Breast epithelium (tissue), 4 donors: ENCODE results near the gene CNTNAP2. TPM values are rescaled to one million over a fixed set of nuclear protein-coding genes. Genes with fewer than 3 reads are reported as not detected.
"Not testable (repeated sequence)": the region's sequence is repeated elsewhere in the genome, so short reads cannot be mapped to it uniquely, and the experiment has no call there.

ENCODE experiments used
- DNase-seq, 2 donors: peaks; one replicate each; pipeline ENCODE4 v3.0.0-alpha.2; 2019; ENCODE audit warnings: low spot score in 2 of 2
- H3K27ac ChIP-seq, 2 donors: fragments of 200-600 bp; sonication (generic) in 1 of 2; one replicate each; pipeline ENCODE4 v1.5.1; 2016 to 2019; ENCODE audit warnings: mild to moderate bottlenecking in 1 of 2
- H3K27me3 ChIP-seq, 2 donors: fragments of 200-600 bp; sonication (generic) in 1 of 2; one replicate each; pipeline versions ENCODE4 v1.5.1 to v1.6.0; 2017 to 2019; ENCODE audit warnings: control low read depth in 1 of 2, mild to moderate bottlenecking in 1 of 2
- H3K36me3 ChIP-seq: fragments of 200-600 bp; one replicate; pipeline ENCODE4 v1.5.1; 2019
- H3K4me1 ChIP-seq, 2 donors: fragments of 200-600 bp; sonication (generic); one replicate each; pipeline ENCODE4 v1.5.1; 2016 to 2019; ENCODE audit warnings: control low read depth in 1 of 2
- H3K4me3 ChIP-seq, 3 donors: fragments of 200-600 bp; sonication (generic); 1 replicate in 2 of 3; 2 replicates in 1 of 3; pipeline ENCODE4 v1.5.1; 2016 to 2019; ENCODE audit warnings: mild to moderate bottlenecking in 3 of 3, moderate library complexity in 2 of 3
- H3K9me3 ChIP-seq, 2 donors: fragments of 200-600 bp; sonication (generic) in 1 of 2; one replicate each; pipeline ENCODE4 v1.5.1; 2016 to 2019; ENCODE audit warnings: control low read depth in 1 of 2
- CTCF ChIP-seq, 3 donors: fragments of 450-650 bp; IDR thresholded peaks; one replicate each; pipeline ENCODE4 v1.5.1; 2016 to 2017; ENCODE audit warnings: antibody characterized with exemption in 3 of 3, mild to moderate bottlenecking in 3 of 3, moderate library complexity in 3 of 3
- POLR2A ChIP-seq: fragments of 450-650 bp; IDR thresholded peaks from one replicate; pipeline ENCODE4 v1.6.1; 2016; ENCODE audit warnings: antibody characterized with exemption, mild to moderate bottlenecking, moderate library complexity
- POLR2AphosphoS5 ChIP-seq, 3 donors: sonication (generic); formaldehyde crosslinking; IDR thresholded peaks; one replicate each; pipeline ENCODE4 v1.6.1; 2017; ENCODE audit warnings: antibody characterized with exemption in 3 of 3
- intact Hi-C: fragments of 100-400 bp; cut with DNase I; formaldehyde crosslinking; loops from one replicate; pipeline ENCODE4 v1.15.1; 2023; ENCODE audit warnings: low total_unique reads
- total RNA-seq, 3 donors: library from RNA; depleted of rRNA; stranded (reverse); fragments of >200 nt; gene quantifications; one replicate each; pipeline ENCODE4 v1.1.0, GENCODE V29; 2016

The CNTNAP2 gene
- total RNA-seq, 3 donors from 2014 or later: 0.29 to 0.66 TPM; not detected in 1

GRCh38 chr7:146894927-146895326, 778.3 kb downstream of the CNTNAP2 start:
- DNase-seq: no peak
- no peak for TF ChIP-seq POLR2A
- TF ChIP-seq CTCF (IDR thresholded peaks at IDR 0.05): no peak
- no peak for TF ChIP-seq POLR2AphosphoS5 (IDR thresholded peaks at IDR 0.05)
- Histone ChIP-seq H3K4me3 (no peak overlapping the region), H3K36me3 (no peaks in the 10 kb centered on the region), H3K27ac (no peak overlapping the region), H3K9me3 (no peaks in the 10 kb centered on the region), H3K27me3 (no peaks in the 10 kb centered on the region), H3K4me1 (no peaks in the 10 kb centered on the region)
- intact Hi-C loops: no loop called here

DNA sequence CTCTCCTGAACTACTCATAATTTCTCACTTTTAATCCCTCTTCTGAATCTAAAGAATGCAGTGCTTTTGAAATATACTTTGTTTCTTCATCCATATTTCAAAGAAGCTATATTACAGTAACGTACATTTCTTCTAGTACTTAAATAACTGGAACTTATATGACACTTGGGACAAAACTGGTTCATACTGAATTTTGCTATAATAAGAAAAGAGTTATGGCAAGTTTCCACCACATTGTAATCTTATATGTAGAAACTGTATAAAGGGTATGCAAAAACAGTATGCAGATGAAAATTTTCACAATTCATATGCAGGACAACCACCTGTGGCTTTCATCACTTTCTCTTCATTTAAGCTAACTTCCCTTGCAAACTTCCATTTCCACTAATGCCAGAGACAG, 785.7 kb downstream of the CNTNAP2 start:
- intact Hi-C loops: no loop called here
- no peak for TF ChIP-seq CTCF (IDR thresholded peaks at IDR 0.05)
- no peak for TF ChIP-seq POLR2AphosphoS5 (IDR thresholded peaks at IDR 0.05)
- TF ChIP-seq POLR2A: no peak

GRCh38 chr7:146902728-146903127, 786.1 kb downstream of the CNTNAP2 start:
- no peak overlapping the region for H3K4me3 ChIP-seq
- DNase-seq: no peak
- H3K36me3 ChIP-seq: no peaks in the 10 kb centered on the region
- no peaks in the 10 kb centered on the region for H3K9me3 ChIP-seq
- no peaks in the 10 kb centered on the region for H3K27me3 ChIP-seq
- H3K27ac ChIP-seq: no peak overlapping the region
- intact Hi-C loops: no loop called here
- TF ChIP-seq POLR2AphosphoS5 (IDR thresholded peaks at IDR 0.05) (no peak), CTCF (IDR thresholded peaks at IDR 0.05) (no peak), POLR2A (no peak)
- no peaks in the 10 kb centered on the region for H3K4me1 ChIP-seq

More for the DNA sequence above, 785.7 kb downstream of the CNTNAP2 start:
- DNase-seq: no peak
- no peaks in the 10 kb centered on the region for H3K27me3 ChIP-seq
- no peaks in the 10 kb centered on the region for H3K36me3 ChIP-seq
- H3K4me3 ChIP-seq: no peak overlapping the region
- H3K9me3 ChIP-seq: no peaks in the 10 kb centered on the region
- H3K27ac ChIP-seq: no peak overlapping the region
- no peaks in the 10 kb centered on the region for H3K4me1 ChIP-seq

GRCh38 chr7:146905746-146906145, 789.1 kb downstream of the CNTNAP2 start:
- H3K4me1 ChIP-seq, H3K9me3 ChIP-seq, H3K4me3 ChIP-seq, H3K36me3 ChIP-seq, DNase-seq, H3K27ac ChIP-seq, intact Hi-C loops, H3K27me3 ChIP-seq: not testable (repeated sequence)

- no peaks in the 10 kb centered on the region for H3K9me3 ChIP-seq
- H3K36me3 ChIP-seq: no peaks in the 10 kb centered on the region
- no peak overlapping the region for H3K27ac ChIP-seq
- H3K4me3 ChIP-seq: no peak overlapping the region
- TF ChIP-seq POLR2AphosphoS5 (IDR thresholded peaks at IDR 0.05): no peak
- no peak for TF ChIP-seq CTCF (IDR thresholded peaks at IDR 0.05)
- no peak for TF ChIP-seq POLR2A
- no peaks in the 10 kb centered on the region for H3K4me1 ChIP-seq
- DNase-seq: no peak
- intact Hi-C loops: no loop called here
- H3K27me3 ChIP-seq: no peaks in the 10 kb centered on the region
Observed at GRCh38 chr7:146922782-146923181, 806.2 kb downstream of the CNTNAP2 start.

DNA sequence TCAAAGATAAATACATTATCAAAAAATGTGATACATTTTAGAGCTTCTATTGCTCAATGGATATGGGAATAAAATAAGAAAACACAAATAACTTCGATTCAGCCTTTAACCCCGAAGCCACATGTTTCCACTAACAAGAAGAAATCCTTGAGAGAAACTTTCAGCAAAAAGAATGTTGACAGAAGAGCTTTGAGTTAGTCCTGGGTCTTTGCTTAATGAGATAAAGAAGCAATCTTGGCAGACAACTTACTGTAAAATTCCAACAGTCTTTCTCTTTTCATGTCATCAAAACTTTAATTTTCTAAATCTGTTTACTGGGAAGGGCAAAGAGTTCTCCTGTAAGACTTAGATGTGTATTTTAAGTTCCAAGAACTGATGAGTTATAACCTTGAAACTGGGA, 810.2 kb downstream of the CNTNAP2 start:
- TF ChIP-seq POLR2A: no peak
- no peak for TF ChIP-seq POLR2AphosphoS5 (IDR thresholded peaks at IDR 0.05)
- TF ChIP-seq CTCF (IDR thresholded peaks at IDR 0.05): no peak
- Histone ChIP-seq H3K4me1 (no peaks in the 10 kb centered on the region), H3K27me3 (no peaks in the 10 kb centered on the region), H3K36me3 (no peaks in the 10 kb centered on the region), H3K27ac (no peak overlapping the region), H3K4me3 (no peak overlapping the region), H3K9me3 (no peaks in the 10 kb centered on the region)
- DNase-seq: no peak
- intact Hi-C loops: no loop called here
